Memory B cell (primary cell): ENCODE data around the gene BMPR1B.
A peak's percentile ranks its signal among the peaks of the same experiment; 100 is the strongest.

Experiments used
- ATAC-seq: fragments of 150-1000 bp; cut with Tn5 transposase; 2 replicates; pipeline ENCODE4 v1.10.0; 2021; ENCODE audit warnings: low read depth, mild to moderate bottlenecking, moderate library complexity
- DNase-seq, 2 donors: peaks; one replicate each; pipeline ENCODE4 v3.0.0; 2022; ENCODE audit warnings: low spot score in 2 of 2
- H3K27ac Mint-ChIP-seq: one replicate; pipeline ENCODE4 v1.8.0; 2022; ENCODE audit warnings: mild to moderate bottlenecking, moderate library complexity, mixed read lengths
- H3K27me3 Mint-ChIP-seq: one replicate; pipeline ENCODE4 v1.8.0; 2022; ENCODE audit warnings: mixed read lengths
- H3K36me3 Mint-ChIP-seq: one replicate; pipeline ENCODE4 v1.8.0; 2022; ENCODE audit warnings: mild to moderate bottlenecking, mixed read lengths
- H3K4me1 Mint-ChIP-seq: one replicate; pipeline ENCODE4 v1.8.0; 2022; ENCODE audit warnings: mixed read lengths
- H3K4me3 Mint-ChIP-seq: one replicate; pipeline ENCODE4 v1.8.0; 2022; ENCODE audit warnings: mild to moderate bottlenecking, moderate library complexity, mixed read lengths
- H3K9me3 Mint-ChIP-seq: one replicate; pipeline ENCODE4 v1.8.0; 2022; ENCODE audit warnings: mixed read lengths

Gene BMPR1B

GRCh38 chr4:94743838-94744237, 13.9 kb upstream of the BMPR1B start:
- Mint-ChIP-seq H3K4me1 (no peaks in the 10 kb centered on the region), H3K9me3 (peaks cover 1% of the 10 kb centered on the region), H3K36me3 (no peaks in the 10 kb centered on the region), H3K27me3 (peaks cover 5% of the 10 kb centered on the region), H3K27ac (no peak overlapping the region), H3K4me3 (no peak overlapping the region)
- DNase-seq (no peak), ATAC-seq (no peak)

GRCh38 chr4:94744850-94745249, 12.9 kb upstream of the BMPR1B start:
- ATAC-seq (no peak), DNase-seq (no peak)
- Mint-ChIP-seq H3K36me3 (no peaks in the 10 kb centered on the region), H3K27me3 (peaks cover 5% of the 10 kb centered on the region), H3K4me1 (no peaks in the 10 kb centered on the region), H3K27ac (no peak overlapping the region), H3K9me3 (peaks cover 1% of the 10 kb centered on the region), H3K4me3 (no peak overlapping the region)

- Mint-ChIP-seq H3K9me3 (no peaks in the 10 kb centered on the region), H3K27ac (no peak overlapping the region), H3K36me3 (no peaks in the 10 kb centered on the region), H3K4me3 (no peak overlapping the region), H3K4me1 (no peaks in the 10 kb centered on the region), H3K27me3 (peaks cover 4% of the 10 kb centered on the region)
- no peak for ATAC-seq
- no peak for DNase-seq
Observed at GRCh38 chr4:94746746-94747145, 11.0 kb upstream of the BMPR1B start.

GRCh38 chr4:94758141-94758699, 465 bp downstream of the BMPR1B start:
- Mint-ChIP-seq H3K4me1 (peaks cover 5% of the 10 kb centered on the region), H3K36me3 (no peaks in the 10 kb centered on the region), H3K27me3 (peaks cover 23% of the 10 kb centered on the region), H3K9me3 (no peaks in the 10 kb centered on the region), H3K27ac (no peak overlapping the region), H3K4me3 (peak overlapping the region; percentile 59)
- ATAC-seq (no peak), DNase-seq (no peak)

- no peak for ATAC-seq
- no peak overlapping the region for H3K27ac Mint-ChIP-seq
- H3K9me3 Mint-ChIP-seq, result no peaks in the 10 kb centered on the region
Observed at GRCh38 chr4:94758700-94759399, 1.1 kb downstream of the BMPR1B start.

GRCh38 chr4:94759767-94760211, 2.0 kb downstream of the BMPR1B start:
- Mint-ChIP-seq H3K4me1 (peaks cover 5% of the 10 kb centered on the region), H3K9me3 (peaks cover 3% of the 10 kb centered on the region), H3K4me3 (no peak overlapping the region), H3K36me3 (no peaks in the 10 kb centered on the region), H3K27ac (no peak overlapping the region), H3K27me3 (peaks cover 25% of the 10 kb centered on the region)
- DNase-seq, result no peak
- ATAC-seq, result no peak

More at GRCh38 chr4:94758700-94759399, 1.1 kb downstream of the BMPR1B start:
- no peaks in the 10 kb centered on the region for H3K36me3 Mint-ChIP-seq
- no peak for DNase-seq
- H3K27me3 Mint-ChIP-seq, result peaks cover 23% of the 10 kb centered on the region
- peak overlapping the region; percentile 59 for H3K4me3 Mint-ChIP-seq
- H3K4me1 Mint-ChIP-seq, result peaks cover 5% of the 10 kb centered on the region

- no peak for DNase-seq
- peaks cover 17% of the 10 kb centered on the region for H3K27me3 Mint-ChIP-seq
- no peak for ATAC-seq
- no peaks in the 10 kb centered on the region for H3K36me3 Mint-ChIP-seq
- no peak overlapping the region for H3K4me3 Mint-ChIP-seq
- H3K27ac Mint-ChIP-seq, result no peak overlapping the region
- peaks cover 5% of the 10 kb centered on the region for H3K4me1 Mint-ChIP-seq
- H3K9me3 Mint-ChIP-seq, result peaks cover 3% of the 10 kb centered on the region
Observed at GRCh38 chr4:94762326-94762725, 4.6 kb downstream of the BMPR1B start.

GRCh38 chr4:94763005-94763404, 5.2 kb downstream of the BMPR1B start:
- DNase-seq (no peak), ATAC-seq (no peak)
- Mint-ChIP-seq H3K4me1 (peaks cover 5% of the 10 kb centered on the region), H3K27ac (no peak overlapping the region), H3K27me3 (peaks cover 15% of the 10 kb centered on the region), H3K9me3 (peaks cover 3% of the 10 kb centered on the region), H3K36me3 (no peaks in the 10 kb centered on the region), H3K4me3 (no peak overlapping the region)

- Mint-ChIP-seq H3K9me3 (peaks cover 3% of the 10 kb centered on the region), H3K27ac (no peak overlapping the region), H3K4me3 (no peak overlapping the region), H3K4me1 (peaks cover 5% of the 10 kb centered on the region), H3K36me3 (no peaks in the 10 kb centered on the region), H3K27me3 (peaks cover 15% of the 10 kb centered on the region)
- ATAC-seq (no peak), DNase-seq (no peak)
Observed at GRCh38 chr4:94763500-94763899, 5.7 kb downstream of the BMPR1B start.

GRCh38 chr4:94764069-94764468, 6.3 kb downstream of the BMPR1B start:
- Mint-ChIP-seq H3K9me3 (peaks cover 3% of the 10 kb centered on the region), H3K27me3 (peaks cover 11% of the 10 kb centered on the region), H3K4me3 (no peak overlapping the region), H3K4me1 (no peaks in the 10 kb centered on the region), H3K36me3 (no peaks in the 10 kb centered on the region), H3K27ac (no peak overlapping the region)
- no peak for ATAC-seq
- no peak for DNase-seq

GRCh38 chr4:94765174-94765573, 7.4 kb downstream of the BMPR1B start:
- Mint-ChIP-seq H3K9me3 (peaks cover 3% of the 10 kb centered on the region), H3K36me3 (no peaks in the 10 kb centered on the region), H3K4me1 (no peaks in the 10 kb centered on the region), H3K4me3 (no peak overlapping the region), H3K27me3 (peaks cover 11% of the 10 kb centered on the region), H3K27ac (no peak overlapping the region)
- ATAC-seq (no peak), DNase-seq (no peak)

- Mint-ChIP-seq H3K27ac (no peak overlapping the region), H3K9me3 (peaks cover 3% of the 10 kb centered on the region), H3K27me3 (peaks cover 8% of the 10 kb centered on the region), H3K36me3 (no peaks in the 10 kb centered on the region), H3K4me3 (no peak overlapping the region), H3K4me1 (no peaks in the 10 kb centered on the region)
- DNase-seq (no peak), ATAC-seq (no peak)
Observed at GRCh38 chr4:94765648-94766047, 7.9 kb downstream of the BMPR1B start.

GRCh38 chr4:94766856-94767255, 9.1 kb downstream of the BMPR1B start:
- Mint-ChIP-seq H3K36me3 (no peaks in the 10 kb centered on the region), H3K4me3 (no peak overlapping the region), H3K27me3 (peaks cover 3% of the 10 kb centered on the region), H3K27ac (no peak overlapping the region), H3K9me3 (peaks cover 3% of the 10 kb centered on the region), H3K4me1 (no peaks in the 10 kb centered on the region)
- DNase-seq (no peak), ATAC-seq (no peak)

- Mint-ChIP-seq H3K27me3 (peaks cover 1% of the 10 kb centered on the region), H3K4me3 (no peak overlapping the region), H3K36me3 (no peaks in the 10 kb centered on the region), H3K27ac (no peak overlapping the region), H3K9me3 (peaks cover 3% of the 10 kb centered on the region), H3K4me1 (no peaks in the 10 kb centered on the region)
- ATAC-seq (no peak), DNase-seq (no peak)
Observed at GRCh38 chr4:94767446-94767845, 9.7 kb downstream of the BMPR1B start.

GRCh38 chr4:94782707-94783106, 25.0 kb downstream of the BMPR1B start:
- H3K4me1 Mint-ChIP-seq, result no peaks in the 10 kb centered on the region
- no peak overlapping the region for H3K4me3 Mint-ChIP-seq

More at GRCh38 chr4:94782707-94783106, 25.0 kb downstream of the BMPR1B start:
- Mint-ChIP-seq H3K27ac (no peak overlapping the region), H3K9me3 (peaks cover 7% of the 10 kb centered on the region), H3K27me3 (no peaks in the 10 kb centered on the region), H3K36me3 (no peaks in the 10 kb centered on the region)
- DNase-seq (no peak), ATAC-seq (no peak)
